AG09309 (cell line): ENCODE results near the gene SLC35D2.
"Not testable (repeated sequence)": the region's sequence is repeated elsewhere in the genome, so short reads cannot be mapped to it uniquely, and the experiment has no call there.

ENCODE experiments used
- DNase-seq: peaks from one replicate; pipeline ENCODE4 v3.0.0-alpha.2; 2010; ENCODE audit warnings: low read depth
- H3K4me3 ChIP-seq: 2 replicates; pipeline ENCODE4 v1.5.1; 2011; ENCODE audit warnings: mild to moderate bottlenecking, low read depth, low read length, moderate library complexity; ENCODE audit not compliant: control insufficient read depth
- TF ChIP-seq, protein P1 (sequence below): IDR thresholded peaks from 2 replicates; pipeline ENCODE4 v1.5.1; 2011; ENCODE audit warnings: mild to moderate bottlenecking, low read depth, low read length, inconsistent platforms; ENCODE audit not compliant: insufficient read depth, control insufficient read depth; ENCODE audit errors: missing control alignments

Gene SLC35D2

DNA sequence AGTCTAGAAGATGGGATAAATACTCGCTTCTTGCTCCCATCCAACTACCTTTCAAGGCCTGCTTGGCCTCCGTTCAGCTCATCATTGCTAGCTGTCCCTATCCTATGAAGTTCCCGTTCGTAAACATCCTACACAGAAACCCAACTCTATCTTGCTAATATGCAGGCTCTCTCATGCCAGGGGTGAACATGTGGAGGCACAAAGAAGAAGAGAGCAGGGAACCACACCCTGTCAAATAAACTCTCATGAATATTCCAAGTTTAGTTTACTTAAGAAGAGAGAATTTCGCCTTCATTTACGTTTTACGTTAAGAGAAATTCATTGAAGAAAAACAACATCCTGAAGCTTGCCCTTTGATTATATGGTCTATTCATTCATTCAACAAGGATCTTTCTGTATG is 73.7 kb downstream of the SLC35D2 start:
- TF ChIP-seq, protein P1, sequence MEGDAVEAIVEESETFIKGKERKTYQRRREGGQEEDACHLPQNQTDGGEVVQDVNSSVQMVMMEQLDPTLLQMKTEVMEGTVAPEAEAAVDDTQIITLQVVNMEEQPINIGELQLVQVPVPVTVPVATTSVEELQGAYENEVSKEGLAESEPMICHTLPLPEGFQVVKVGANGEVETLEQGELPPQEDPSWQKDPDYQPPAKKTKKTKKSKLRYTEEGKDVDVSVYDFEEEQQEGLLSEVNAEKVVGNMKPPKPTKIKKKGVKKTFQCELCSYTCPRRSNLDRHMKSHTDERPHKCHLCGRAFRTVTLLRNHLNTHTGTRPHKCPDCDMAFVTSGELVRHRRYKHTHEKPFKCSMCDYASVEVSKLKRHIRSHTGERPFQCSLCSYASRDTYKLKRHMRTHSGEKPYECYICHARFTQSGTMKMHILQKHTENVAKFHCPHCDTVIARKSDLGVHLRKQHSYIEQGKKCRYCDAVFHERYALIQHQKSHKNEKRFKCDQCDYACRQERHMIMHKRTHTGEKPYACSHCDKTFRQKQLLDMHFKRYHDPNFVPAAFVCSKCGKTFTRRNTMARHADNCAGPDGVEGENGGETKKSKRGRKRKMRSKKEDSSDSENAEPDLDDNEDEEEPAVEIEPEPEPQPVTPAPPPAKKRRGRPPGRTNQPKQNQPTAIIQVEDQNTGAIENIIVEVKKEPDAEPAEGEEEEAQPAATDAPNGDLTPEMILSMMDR: no peak
- H3K4me3 ChIP-seq: no peak overlapping the region
- no peak for DNase-seq

DNA sequence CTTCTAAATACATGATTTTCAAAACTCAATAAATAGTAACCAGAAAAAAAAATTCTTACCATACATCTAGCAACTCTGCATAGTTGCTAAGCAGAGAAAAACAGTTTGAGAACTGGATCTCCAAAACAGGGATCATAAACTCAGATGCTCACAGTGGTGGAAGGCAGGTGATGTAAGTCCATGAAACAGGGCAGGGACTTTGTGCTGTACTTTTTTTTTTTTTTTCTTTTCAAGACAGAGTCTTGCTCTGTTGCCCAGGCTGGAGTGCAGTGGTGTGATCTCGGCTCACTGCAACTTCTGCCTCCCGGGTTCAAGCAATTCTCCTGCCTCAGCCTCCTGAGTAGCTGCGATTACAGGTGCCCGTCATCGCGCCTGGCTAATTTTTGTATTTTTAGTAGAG is 76.6 kb downstream of the SLC35D2 start:
- not testable (repeated sequence) for DNase-seq, H3K4me3 ChIP-seq

DNA sequence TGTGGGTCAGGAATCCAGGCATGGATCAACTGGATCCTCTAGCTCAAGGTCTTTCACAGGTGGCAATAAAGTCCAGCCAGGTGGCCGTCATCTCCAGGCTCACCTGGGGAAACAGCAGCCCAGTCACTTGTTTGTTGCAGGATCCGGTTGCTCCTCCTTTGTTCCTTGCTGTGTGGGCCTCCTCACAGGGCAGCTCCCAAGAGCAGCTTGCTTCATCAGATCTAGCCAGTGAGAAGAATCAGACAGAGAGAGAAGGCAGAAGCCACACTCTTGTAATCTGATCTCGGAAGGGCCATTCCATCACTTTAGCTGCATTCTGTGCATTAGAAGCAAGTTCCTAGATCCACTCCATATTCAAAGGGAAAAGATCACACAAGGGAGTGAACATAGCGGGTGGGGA is 78.3 kb downstream of the SLC35D2 start:
- no peak for DNase-seq
- H3K4me3 ChIP-seq: no peak overlapping the region
- TF ChIP-seq, protein P1: no peak

DNA sequence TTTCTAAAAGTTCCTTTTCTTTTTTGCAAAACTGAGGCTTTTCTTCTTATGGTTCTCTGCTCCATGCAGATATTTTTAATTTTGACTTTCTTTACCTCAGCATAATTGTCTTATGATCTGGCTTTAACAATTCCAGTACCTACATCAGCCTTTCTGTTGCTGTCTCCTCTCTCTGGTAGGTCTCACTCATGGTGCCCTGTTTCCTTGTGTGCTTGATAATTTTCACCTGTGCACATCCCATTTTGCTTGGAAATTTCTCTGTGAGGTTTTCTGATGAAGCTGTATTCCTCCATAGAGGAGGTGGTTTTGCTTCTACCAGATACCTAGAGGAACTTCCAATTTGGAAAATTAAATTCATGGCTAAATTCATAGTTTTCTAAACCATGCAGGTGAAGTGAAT is 79.3 kb downstream of the SLC35D2 start:
- no peak for DNase-seq
- TF ChIP-seq, protein P1: no peak
- H3K4me3 ChIP-seq: no peak overlapping the region

- TF ChIP-seq, protein P1: no peak
- no peak within 1 kb of the TSS for H3K4me3 ChIP-seq
- DNase-seq: no peak
These were observed 81.5 kb downstream of the SLC35D2 start, which contains the start of gene HSD17B3 for GRCh38 chr9:96302021-96302420. Gene HSD17B3 (minus strand): TSS chr9:96302176. CDS start chr9:96302104, 72 bp downstream.

DNA sequence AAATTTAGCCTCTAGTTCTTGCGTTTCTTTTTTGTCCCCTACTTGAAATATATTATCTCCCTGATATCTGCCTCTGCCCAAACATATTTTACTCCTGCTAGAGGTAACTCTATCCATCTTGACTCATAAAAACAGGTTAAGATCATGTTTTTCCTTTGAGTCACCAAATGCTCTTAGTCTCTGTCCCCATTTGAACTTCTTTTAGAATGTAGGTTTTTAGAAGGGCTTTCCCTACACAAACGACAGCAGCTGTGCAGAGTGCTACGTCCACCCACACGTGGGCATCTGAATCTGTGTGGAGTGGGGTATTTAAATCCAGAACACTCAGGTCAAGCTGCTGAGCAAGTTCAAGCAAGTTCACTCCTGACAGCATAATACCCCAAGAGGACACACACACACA is 83.7 kb downstream of the SLC35D2 start:
- TF ChIP-seq, protein P1: no peak
- H3K4me3 ChIP-seq: no peak overlapping the region
- no peak for DNase-seq

GRCh38 chr9:96294159-96294545 is 89.4 kb downstream of the SLC35D2 start:
- TF ChIP-seq, protein P1: no peak
- no peak for DNase-seq
- no peak overlapping the region for H3K4me3 ChIP-seq
